GM15510 (cell line): Measurements from ENCODE around the gene PRKG1.

Experiments used
- POLR2A ChIP-seq: IDR thresholded peaks from 3 replicates; pipeline ENCODE4 v1.6.1; 2011; ENCODE audit warnings: borderline replicate concordance; ENCODE audit not compliant: insufficient read length; ENCODE audit errors: extremely low read depth

The PRKG1 gene

GRCh38 chr10:52098130-52098529, 1023.8 kb downstream of the PRKG1 start:
- TF ChIP-seq POLR2A, result no peak

GRCh38 chr10:52099026-52099600, 1024.8 kb downstream of the PRKG1 start:
- no peak for TF ChIP-seq POLR2A

DNA sequence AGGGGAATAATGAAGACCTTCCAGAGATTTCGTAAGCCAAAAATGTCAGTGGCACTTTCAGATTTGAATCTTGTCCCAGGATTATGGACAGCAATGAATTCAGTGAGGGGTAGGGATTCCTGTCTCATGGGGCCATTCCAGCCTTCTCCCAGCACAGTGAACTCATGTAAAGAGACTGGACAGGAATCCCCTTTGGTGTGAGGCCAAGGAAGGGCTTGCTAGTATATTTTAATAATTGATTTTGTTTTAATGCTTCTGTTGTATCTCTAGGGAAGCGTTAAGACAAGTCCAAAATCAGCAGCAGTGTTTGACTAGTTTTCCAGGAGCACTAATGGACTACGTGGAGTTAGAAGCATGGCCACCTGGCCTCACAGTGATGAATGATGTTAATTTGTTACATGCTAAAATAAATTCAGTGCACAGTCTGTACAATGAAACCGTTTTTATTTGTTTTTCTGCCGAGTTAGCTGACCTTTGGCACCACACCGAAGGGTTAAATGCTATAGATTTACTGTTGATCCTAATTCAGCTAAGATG, 1025.8 kb downstream of the PRKG1 start:
- no peak for TF ChIP-seq POLR2A

DNA sequence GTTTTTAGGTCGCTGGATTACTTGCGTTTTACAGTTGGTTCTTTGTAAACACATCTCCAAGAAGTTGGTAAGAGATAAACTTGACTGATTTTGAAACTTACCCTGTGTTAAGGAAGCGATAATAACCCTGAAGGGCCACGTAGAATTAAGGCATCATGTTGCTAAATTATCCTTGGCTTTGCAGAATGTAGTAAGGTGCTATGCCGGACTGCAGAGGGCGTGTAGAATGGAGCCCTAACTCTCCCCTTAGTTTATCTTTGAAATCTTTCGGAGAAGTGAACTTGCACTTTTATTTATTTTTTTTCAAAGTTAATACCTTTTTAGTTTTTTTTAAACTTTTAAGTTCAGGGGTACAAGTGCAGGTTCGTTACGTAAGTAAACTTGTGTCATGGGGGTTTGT, 1031.0 kb downstream of the PRKG1 start:
- TF ChIP-seq POLR2A, result no peak

DNA sequence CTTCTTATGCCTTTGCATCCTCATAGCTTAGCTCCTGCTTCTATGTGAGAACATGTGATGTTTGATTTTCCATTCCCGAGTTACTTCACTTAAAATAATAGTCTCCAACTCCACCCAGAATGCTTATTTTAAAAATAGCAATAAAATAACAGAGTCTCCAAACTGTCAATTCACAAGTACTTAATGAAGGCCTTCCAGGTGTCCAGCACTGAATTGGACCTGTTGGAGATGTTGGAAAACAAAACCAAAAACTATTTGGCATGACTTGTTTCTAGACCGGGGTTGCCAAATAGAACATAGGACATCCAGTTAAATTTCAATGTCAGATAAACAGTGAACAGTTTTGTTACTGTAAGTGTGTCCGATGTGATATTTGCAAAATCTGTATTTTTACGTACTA, 1031.7 kb downstream of the PRKG1 start:
- no peak for TF ChIP-seq POLR2A

- no peak for TF ChIP-seq POLR2A
Observed at GRCh38 chr10:52106899-52107298, 1032.6 kb downstream of the PRKG1 start.

DNA sequence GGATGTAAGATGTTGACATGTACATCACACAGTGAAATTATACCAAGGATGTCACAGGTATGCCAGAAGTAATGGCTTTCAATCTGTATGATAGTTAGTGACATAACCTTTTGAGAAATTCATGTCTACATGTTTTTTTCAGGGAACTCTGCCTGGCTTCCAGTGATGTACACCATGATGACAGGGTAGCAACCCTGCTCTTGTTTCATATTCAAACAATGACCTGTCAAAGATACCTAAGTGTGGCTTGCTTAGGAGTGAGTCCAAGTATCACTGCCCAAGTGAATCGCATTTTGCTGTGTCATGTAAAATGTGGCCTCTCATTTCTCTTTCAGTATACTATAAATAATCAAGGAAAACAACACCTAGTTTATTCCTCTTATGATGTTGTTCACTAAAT, 1033.9 kb downstream of the PRKG1 start:
- TF ChIP-seq POLR2A, result no peak

DNA sequence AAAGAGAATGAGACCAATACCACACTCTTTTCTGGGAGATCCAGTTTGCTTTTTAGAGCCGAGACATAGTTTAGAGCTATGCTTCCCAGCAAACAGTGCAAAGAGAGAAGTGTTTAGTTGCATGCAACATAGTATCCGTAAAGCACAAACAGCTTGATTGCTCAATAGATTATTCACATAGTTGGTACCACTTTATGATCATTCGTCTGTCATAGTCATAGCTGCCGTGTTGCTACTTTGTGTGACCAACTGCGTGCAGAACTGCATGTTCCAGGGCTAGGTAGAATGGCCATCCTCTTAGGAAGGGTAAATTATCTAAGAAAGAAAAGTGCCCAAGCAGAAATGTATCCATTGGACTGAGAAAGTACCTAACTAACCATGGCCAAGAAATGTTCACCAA, 1036.3 kb downstream of the PRKG1 start:
- no peak for TF ChIP-seq POLR2A

DNA sequence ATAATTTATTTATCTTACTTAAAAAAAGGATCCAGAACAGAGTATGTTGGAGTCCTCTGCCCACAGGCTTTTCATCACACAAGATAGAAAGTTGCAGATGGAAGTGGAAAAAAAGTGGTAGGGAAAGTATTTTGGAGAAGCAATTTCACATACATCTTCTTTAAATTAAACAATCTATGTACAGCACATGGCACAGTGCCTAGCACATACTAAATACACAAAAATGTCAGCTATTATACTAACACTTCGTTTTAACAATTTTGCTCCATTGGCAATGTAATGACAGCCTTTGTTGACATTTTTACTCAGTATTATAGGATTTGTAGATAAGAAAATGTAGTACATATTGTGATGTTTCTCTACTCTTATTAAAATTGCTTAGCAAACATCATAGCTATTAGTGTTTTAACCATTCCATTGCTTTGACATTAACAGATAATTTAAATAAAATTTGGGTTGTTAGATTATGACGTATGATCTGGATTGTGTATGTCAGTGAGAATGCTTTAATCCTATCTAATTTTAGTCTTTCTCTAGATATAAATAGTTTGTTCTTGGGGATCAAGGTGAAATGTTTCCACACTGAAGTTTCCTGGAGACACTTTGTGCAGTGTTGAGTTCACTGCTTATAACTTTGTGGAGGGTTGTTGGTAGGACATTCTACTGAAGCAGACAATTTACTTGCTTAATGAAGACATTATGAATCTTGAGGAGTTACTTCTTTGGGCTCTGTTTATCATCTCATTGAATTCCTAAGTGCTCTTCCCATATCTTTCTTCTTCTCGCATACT, 1037.0 kb downstream of the PRKG1 start:
- no peak for TF ChIP-seq POLR2A

GRCh38 chr10:52115823-52116222, 1041.5 kb downstream of the PRKG1 start:
- TF ChIP-seq POLR2A, result no peak

- TF ChIP-seq POLR2A, result no peak
Observed at GRCh38 chr10:52119507-52119906, 1045.2 kb downstream of the PRKG1 start.

GRCh38 chr10:52121688-52122087, 1047.4 kb downstream of the PRKG1 start:
- no peak for TF ChIP-seq POLR2A

- no peak for TF ChIP-seq POLR2A
Observed at GRCh38 chr10:52128056-52128683, 1053.9 kb downstream of the PRKG1 start.

GRCh38 chr10:52129410-52130178, 1055.3 kb downstream of the PRKG1 start:
- no peak for TF ChIP-seq POLR2A

DNA sequence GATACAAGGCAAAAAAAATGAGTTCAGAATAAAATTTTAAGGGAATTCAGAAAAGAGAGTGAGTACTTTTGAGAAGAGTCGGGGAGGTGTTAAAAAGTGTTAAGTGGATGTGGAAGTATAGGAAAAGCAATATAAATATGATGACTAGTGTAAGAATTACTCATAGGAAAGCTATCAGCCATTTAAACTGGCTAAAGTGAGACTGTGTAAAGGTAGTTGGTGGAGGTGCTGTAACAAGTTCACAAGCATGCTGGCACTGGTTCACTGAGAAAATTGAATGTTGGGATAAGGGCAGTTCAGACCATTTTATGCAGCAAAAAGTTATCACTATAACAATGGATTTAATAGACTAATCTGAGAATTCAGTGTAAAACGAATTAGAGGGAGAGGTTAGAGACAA, 1060.8 kb downstream of the PRKG1 start:
- TF ChIP-seq POLR2A, result no peak
